Measurements from ENCODE around the gene GPC5. TPM values are rescaled to one million over a fixed set of nuclear protein-coding genes. Genes with fewer than 3 reads are reported as not detected.

The GPC5 gene
- total RNA-seq, 2 donors from 2014 or later = 0.22 to 0.51 TPM

DNA sequence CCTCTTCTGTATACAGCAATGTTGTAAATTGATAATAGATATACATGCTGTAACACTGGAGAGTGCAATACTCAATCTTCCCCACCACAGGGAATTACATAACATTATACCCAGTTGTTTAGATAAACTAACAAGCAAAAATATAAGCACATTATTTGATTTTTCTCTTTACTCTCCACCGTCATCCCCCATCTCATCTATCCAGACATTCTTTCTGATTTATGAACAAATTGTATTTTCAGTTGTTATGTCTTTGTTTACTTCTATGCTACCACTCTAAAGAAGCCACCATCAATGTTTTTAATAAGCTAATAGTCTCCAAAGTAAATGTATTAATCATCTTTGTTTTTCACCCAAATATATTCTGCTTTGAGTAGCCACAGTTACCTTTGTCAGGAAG is 1337.5 kb downstream of the GPC5 start:
- 89% methylated on average over 1 of the region's 1 CpG; no CpG with 5 or more reads in 1 of the 2 experiments for WGBS, 2 experiments (ENCODE audit: insufficient coverage in 1 of 2, insufficient read length in 1 of 2)
- H3K9me3 Mint-ChIP-seq = no peaks in the 10 kb centered on the region
- no peaks in the 10 kb centered on the region for H3K27me3 Mint-ChIP-seq (ENCODE audit: insufficient read depth)
- Histone ChIP-seq H3K4me1 (ENCODE audit: control insufficient read depth, insufficient read depth, low read length) (no peaks in the 10 kb centered on the region), H3K9ac (ENCODE audit: extremely low read depth, low read length, poor library complexity, severe bottlenecking) (no peak overlapping the region), H3K9me3 (ENCODE audit: control insufficient read depth, low read length) (peaks cover 12% of the 10 kb centered on the region), H3K27ac (ENCODE audit: low read depth, low read length) (no peak overlapping the region), H3K4me3 (ENCODE audit: low read length) (no peak overlapping the region), H3K36me3 (ENCODE audit: control insufficient read depth, insufficient read depth, low read length) (no peaks in the 10 kb centered on the region), H3K27me3 (ENCODE audit: control insufficient read depth, insufficient read depth, low read length, poor library complexity, severe bottlenecking) (no peaks in the 10 kb centered on the region)
- DNase-seq = no peak
- H3K27ac Mint-ChIP-seq = no peak overlapping the region
- no peaks in the 10 kb centered on the region for H3K36me3 Mint-ChIP-seq (ENCODE audit: low read depth)
- no peaks in the 10 kb centered on the region for H3K4me1 Mint-ChIP-seq
- H3K4me3 Mint-ChIP-seq = no peak overlapping the region
- TF ChIP-seq, protein P1, sequence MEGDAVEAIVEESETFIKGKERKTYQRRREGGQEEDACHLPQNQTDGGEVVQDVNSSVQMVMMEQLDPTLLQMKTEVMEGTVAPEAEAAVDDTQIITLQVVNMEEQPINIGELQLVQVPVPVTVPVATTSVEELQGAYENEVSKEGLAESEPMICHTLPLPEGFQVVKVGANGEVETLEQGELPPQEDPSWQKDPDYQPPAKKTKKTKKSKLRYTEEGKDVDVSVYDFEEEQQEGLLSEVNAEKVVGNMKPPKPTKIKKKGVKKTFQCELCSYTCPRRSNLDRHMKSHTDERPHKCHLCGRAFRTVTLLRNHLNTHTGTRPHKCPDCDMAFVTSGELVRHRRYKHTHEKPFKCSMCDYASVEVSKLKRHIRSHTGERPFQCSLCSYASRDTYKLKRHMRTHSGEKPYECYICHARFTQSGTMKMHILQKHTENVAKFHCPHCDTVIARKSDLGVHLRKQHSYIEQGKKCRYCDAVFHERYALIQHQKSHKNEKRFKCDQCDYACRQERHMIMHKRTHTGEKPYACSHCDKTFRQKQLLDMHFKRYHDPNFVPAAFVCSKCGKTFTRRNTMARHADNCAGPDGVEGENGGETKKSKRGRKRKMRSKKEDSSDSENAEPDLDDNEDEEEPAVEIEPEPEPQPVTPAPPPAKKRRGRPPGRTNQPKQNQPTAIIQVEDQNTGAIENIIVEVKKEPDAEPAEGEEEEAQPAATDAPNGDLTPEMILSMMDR (conservative IDR thresholded peaks at IDR 0.05) = no peak

DNA sequence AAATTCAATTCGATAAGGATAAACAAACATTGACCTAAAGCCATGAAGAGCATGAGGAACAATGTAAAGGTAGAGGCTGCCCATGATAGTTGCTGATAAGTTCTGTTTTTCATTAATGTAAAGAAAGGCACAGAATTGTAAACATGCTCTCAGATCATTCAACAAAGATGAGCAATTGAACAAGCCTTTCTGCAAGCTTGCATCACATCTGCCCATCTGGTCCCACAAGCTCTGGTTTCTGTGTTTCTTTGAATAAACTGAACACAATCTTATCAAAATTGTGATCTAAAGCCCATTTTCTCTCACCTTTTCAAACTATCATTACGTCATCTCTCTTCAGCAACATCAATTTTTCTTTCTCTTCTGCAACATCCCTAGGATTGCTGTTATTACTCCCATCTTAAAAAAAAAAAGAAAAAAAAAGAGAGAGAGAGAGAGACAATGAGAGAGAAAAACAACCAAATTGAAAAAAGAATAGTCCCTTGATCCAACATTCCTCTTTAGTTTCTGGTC is 1340.9 kb downstream of the GPC5 start:
- no peaks in the 10 kb centered on the region for H3K27me3 Mint-ChIP-seq (ENCODE audit: insufficient read depth)
- H3K9ac ChIP-seq (ENCODE audit: extremely low read depth, low read length, poor library complexity, severe bottlenecking) = no peak overlapping the region
- no peaks in the 10 kb centered on the region for H3K4me1 ChIP-seq (ENCODE audit: control insufficient read depth, insufficient read depth, low read length)
- DNase-seq = no peak
- no peaks in the 10 kb centered on the region for H3K4me1 Mint-ChIP-seq
- no peaks in the 10 kb centered on the region for H3K9me3 Mint-ChIP-seq
- H3K36me3 ChIP-seq (ENCODE audit: control insufficient read depth, insufficient read depth, low read length) = no peaks in the 10 kb centered on the region
- no peaks in the 10 kb centered on the region for H3K36me3 Mint-ChIP-seq (ENCODE audit: low read depth)
- H3K27ac Mint-ChIP-seq = no peak overlapping the region
- H3K27ac ChIP-seq (ENCODE audit: low read depth, low read length) = no peak overlapping the region
- H3K9me3 ChIP-seq (ENCODE audit: control insufficient read depth, low read length) = peaks cover 12% of the 10 kb centered on the region
- H3K27me3 ChIP-seq (ENCODE audit: control insufficient read depth, insufficient read depth, low read length, poor library complexity, severe bottlenecking) = no peaks in the 10 kb centered on the region
- H3K4me3 ChIP-seq (ENCODE audit: low read length) = no peak overlapping the region
- 95 to 100% methylated on average over 1 to 2 of the region's 2 CpGs for WGBS, 2 experiments (ENCODE audit: insufficient coverage in 1 of 2, insufficient read length in 1 of 2)
- H3K4me3 Mint-ChIP-seq = no peak overlapping the region
- TF ChIP-seq, protein P1 (conservative IDR thresholded peaks at IDR 0.05) = no peak

DNA sequence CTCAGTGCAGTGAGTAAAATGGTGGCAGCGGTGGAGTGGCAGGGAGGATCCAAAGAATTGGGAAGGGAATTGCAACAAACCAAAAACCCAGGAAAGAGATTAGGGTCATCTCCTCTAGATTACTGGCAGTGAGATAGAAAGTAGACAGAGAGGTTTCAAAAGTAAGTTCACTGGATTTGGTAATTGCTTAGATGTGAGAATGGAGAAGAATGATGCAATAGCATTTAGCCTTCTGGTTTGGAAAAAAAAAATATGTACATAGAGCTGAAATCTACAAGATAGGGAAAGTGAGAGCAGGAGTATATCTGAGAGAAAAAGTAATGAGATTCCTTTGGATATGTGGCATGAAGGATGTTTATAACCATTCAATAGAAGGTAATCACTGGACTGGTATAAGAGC is 1345.6 kb downstream of the GPC5 start:
- H3K4me1 ChIP-seq (ENCODE audit: control insufficient read depth, insufficient read depth, low read length) = no peaks in the 10 kb centered on the region

More for the DNA sequence above, 1345.6 kb downstream of the GPC5 start:
- H3K4me1 Mint-ChIP-seq = peaks cover 1% of the 10 kb centered on the region
- no peaks in the 10 kb centered on the region for H3K36me3 Mint-ChIP-seq (ENCODE audit: low read depth)
- no peaks in the 10 kb centered on the region for H3K27me3 Mint-ChIP-seq (ENCODE audit: insufficient read depth)
- no peak overlapping the region for H3K4me3 Mint-ChIP-seq
- H3K9me3 ChIP-seq (ENCODE audit: control insufficient read depth, low read length) = no peaks in the 10 kb centered on the region
- no peak overlapping the region for H3K9ac ChIP-seq (ENCODE audit: extremely low read depth, low read length, poor library complexity, severe bottlenecking)
- no peaks in the 10 kb centered on the region for H3K36me3 ChIP-seq (ENCODE audit: control insufficient read depth, insufficient read depth, low read length)
- H3K27ac ChIP-seq (ENCODE audit: low read depth, low read length) = no peak overlapping the region
- no peak overlapping the region for H3K27ac Mint-ChIP-seq
- H3K9me3 Mint-ChIP-seq = no peaks in the 10 kb centered on the region
- H3K4me3 ChIP-seq (ENCODE audit: low read length) = no peak overlapping the region
- no peak for DNase-seq
- TF ChIP-seq, protein P1 (conservative IDR thresholded peaks at IDR 0.05) = no peak
- 90 to 100% methylated on average over 1 of the region's 1 CpG for WGBS, 2 experiments (ENCODE audit: insufficient coverage in 1 of 2, insufficient read length in 1 of 2)
- H3K27me3 ChIP-seq (ENCODE audit: control insufficient read depth, insufficient read depth, low read length, poor library complexity, severe bottlenecking) = no peaks in the 10 kb centered on the region
